AG08396 (cell line): ENCODE measurements around the gene EHHADH.
"Not testable (repeated sequence)": the region's sequence is repeated elsewhere in the genome, so short reads cannot be mapped to it uniquely, and the experiment has no call there.

ENCODE experiments used
- DNase-seq: peaks from one replicate; pipeline ENCODE4 v3.0.0; 2012; ENCODE audit warnings: low spot score, mixed read lengths

Gene EHHADH

GRCh38 chr3:185251272-185251671, 2.6 kb downstream of the EHHADH start:
- no peak for DNase-seq

GRCh38 chr3:185250653-185251052, 3.2 kb downstream of the EHHADH start:
- no peak for DNase-seq

GRCh38 chr3:185250247-185250646, 3.6 kb downstream of the EHHADH start:
- DNase-seq, result no peak

- no peak for DNase-seq
Observed at GRCh38 chr3:185242642-185243041, 11.2 kb downstream of the EHHADH start.

- DNase-seq, result no peak
Observed at GRCh38 chr3:185236969-185237368, 16.9 kb downstream of the EHHADH start.

- no peak for DNase-seq
Observed at GRCh38 chr3:185233328-185233727, 20.5 kb downstream of the EHHADH start.

GRCh38 chr3:185226526-185226925, 27.3 kb downstream of the EHHADH start:
- DNase-seq, result not testable (repeated sequence)

GRCh38 chr3:185225523-185225922, 28.3 kb downstream of the EHHADH start:
- DNase-seq, result peak; percentile 37

- no peak for DNase-seq
Observed at GRCh38 chr3:185225080-185225479, 28.8 kb downstream of the EHHADH start.

- DNase-seq, result no peak
Observed at GRCh38 chr3:185221203-185221602, 32.6 kb downstream of the EHHADH start.

GRCh38 chr3:185216607-185216958, 37.3 kb downstream of the EHHADH start:
- DNase-seq, result no peak

GRCh38 chr3:185215873-185216606, 37.8 kb downstream of the EHHADH start:
- DNase-seq, result no peak

GRCh38 chr3:185212559-185212958, 41.3 kb downstream of the EHHADH start:
- no peak for DNase-seq

GRCh38 chr3:185212086-185212485, 41.8 kb downstream of the EHHADH start:
- no peak for DNase-seq

GRCh38 chr3:185210621-185211142, 43.2 kb downstream of the EHHADH start:
- no peak for DNase-seq

GRCh38 chr3:185208823-185209222, 45.0 kb downstream of the EHHADH start:
- DNase-seq, result no peak

GRCh38 chr3:185207931-185208746, 45.7 kb downstream of the EHHADH start:
- no peak for DNase-seq

GRCh38 chr3:185207481-185207880, 46.4 kb downstream of the EHHADH start:
- no peak for DNase-seq

- no peak for DNase-seq
Observed at GRCh38 chr3:185205865-185206264, 48.0 kb downstream of the EHHADH start.

GRCh38 chr3:185204894-185205293, 49.0 kb downstream of the EHHADH start:
- DNase-seq, result no peak

GRCh38 chr3:185200639-185201038, 53.2 kb downstream of the EHHADH start:
- peak; percentile 64 for DNase-seq

- DNase-seq, result no peak
Observed at GRCh38 chr3:185199671-185200070, 54.2 kb downstream of the EHHADH start.

- no peak for DNase-seq
Observed at GRCh38 chr3:185199206-185199605, 54.6 kb downstream of the EHHADH start.
